NCI-H1436 treated with DMSO at 0.1 percent for 48 hours (cell line): ENCODE data around the gene IRF2.

Experiments used
- DNase-seq: peaks from one replicate; lab custom pipeline; 2025; lab: John Stamatoyannopoulos, UW

IRF2 gene

GRCh38 chr4:184450743-184451535 lies 23.4 kb downstream of the IRF2 start:
- DNase-seq, result no peak

DNA sequence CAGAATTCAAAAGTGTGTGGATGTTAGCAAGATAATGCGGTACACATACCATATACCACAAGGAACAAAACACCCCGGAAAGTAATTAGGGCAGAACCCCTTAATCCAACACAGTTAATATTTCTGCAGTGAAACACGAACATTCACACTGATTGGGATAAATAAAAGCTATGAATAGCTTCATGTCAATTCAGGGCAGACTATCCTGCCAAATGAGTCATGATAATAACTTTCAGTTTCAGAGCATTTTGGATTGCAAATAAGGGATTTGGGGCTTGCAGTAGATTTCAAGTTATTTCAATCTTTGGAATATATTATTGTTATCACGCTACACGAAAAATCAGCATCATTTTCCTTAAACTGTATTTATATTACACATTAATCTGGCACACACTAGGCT lies 24.3 kb downstream of the IRF2 start:
- DNase-seq, result no peak

GRCh38 chr4:184448821-184449220 lies 25.5 kb downstream of the IRF2 start:
- DNase-seq, result no peak

DNA sequence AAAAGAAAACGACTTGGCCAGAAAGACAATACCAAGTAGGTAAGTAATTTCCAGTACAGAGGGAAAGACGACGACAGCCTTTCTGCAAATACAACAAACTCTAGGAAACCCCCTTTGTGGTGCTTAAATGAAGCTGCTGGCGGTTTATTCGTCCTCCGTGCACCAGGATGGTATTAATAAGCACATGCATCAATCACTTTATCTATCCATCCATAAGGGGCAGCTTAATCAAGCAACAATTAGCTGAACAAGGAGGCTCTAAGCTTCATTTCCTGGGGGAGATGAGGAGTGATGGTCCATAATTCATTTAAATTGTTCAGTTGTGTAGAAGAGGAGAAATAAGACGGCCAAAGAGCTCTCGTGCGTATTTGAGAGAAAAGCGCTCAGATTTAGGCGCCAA lies 26.2 kb downstream of the IRF2 start:
- DNase-seq, result no peak

GRCh38 chr4:184447664-184448063 lies 26.7 kb downstream of the IRF2 start:
- DNase-seq, result no peak

- DNase-seq, result no peak
Observed at GRCh38 chr4:184446132-184446658, 28.2 kb downstream of the IRF2 start.

DNA sequence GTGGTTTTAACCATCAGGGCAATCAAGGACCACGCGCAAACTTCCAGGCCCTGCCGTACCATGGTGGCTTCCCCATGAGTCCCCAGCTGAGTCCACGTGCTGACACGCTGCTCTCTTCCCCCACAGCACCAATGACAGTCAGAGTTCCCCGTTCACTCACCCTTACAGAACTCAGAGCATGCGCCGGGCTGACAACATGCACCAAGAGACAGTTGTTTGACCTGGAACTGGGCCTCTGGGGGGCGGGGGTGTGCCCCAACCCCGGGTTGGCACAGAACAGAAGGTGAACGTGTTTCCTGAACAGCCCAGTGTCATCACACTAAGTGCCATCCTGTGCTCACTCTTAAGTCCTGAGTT lies 29.4 kb downstream of the IRF2 start:
- DNase-seq, result no peak

DNA sequence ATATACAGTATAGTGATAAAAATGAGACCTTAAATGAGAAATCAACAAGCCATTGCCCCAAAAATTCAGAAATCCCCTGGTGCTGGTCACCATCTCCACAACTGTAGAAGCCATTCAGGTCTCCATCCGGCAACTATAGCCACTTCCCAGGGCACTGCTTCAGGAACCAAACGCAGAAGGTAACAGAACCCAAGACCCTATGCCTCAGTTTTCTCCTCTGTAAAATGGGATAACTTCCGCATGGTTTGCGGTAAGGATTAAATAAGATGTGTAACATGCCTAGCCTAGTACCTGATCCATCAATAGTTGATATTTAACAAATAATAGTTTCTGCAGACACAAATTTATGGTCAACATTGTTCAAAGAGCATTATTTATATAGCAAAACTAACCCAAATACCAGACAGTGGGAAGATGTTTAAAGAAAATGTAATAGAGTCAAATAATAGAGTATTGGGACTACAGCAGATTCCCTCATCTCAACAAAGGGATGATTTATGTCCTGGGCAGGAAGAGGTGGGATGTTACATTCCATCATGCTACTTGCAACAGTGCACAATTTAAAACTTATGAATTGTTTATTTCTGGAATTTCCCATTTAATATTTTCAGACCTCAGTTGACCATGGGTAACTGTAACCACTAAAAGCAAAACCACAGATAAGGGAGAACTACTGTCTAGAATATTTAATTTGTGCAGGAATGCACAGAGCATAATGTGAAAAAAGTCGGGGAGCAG lies 30.0 kb downstream of the IRF2 start:
- DNase-seq, result no peak

GRCh38 chr4:184443318-184443717 lies 31.0 kb downstream of the IRF2 start:
- DNase-seq, result no peak

DNA sequence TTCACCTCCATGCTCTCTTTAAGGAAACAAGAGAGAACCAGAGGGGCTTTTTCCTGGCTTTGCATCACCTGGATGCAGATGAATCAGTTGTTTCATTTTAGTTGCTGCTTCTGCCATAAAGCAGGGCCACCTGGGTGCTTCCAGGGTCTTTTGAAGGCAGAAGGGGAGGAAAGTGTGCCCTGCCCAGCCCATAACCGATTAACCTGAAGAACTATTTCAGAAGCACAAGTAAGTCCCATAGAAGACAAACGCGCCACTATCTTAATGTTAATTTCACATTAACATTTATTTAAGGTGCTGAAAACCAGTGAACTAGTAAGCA lies 32.1 kb downstream of the IRF2 start:
- no peak for DNase-seq

DNA sequence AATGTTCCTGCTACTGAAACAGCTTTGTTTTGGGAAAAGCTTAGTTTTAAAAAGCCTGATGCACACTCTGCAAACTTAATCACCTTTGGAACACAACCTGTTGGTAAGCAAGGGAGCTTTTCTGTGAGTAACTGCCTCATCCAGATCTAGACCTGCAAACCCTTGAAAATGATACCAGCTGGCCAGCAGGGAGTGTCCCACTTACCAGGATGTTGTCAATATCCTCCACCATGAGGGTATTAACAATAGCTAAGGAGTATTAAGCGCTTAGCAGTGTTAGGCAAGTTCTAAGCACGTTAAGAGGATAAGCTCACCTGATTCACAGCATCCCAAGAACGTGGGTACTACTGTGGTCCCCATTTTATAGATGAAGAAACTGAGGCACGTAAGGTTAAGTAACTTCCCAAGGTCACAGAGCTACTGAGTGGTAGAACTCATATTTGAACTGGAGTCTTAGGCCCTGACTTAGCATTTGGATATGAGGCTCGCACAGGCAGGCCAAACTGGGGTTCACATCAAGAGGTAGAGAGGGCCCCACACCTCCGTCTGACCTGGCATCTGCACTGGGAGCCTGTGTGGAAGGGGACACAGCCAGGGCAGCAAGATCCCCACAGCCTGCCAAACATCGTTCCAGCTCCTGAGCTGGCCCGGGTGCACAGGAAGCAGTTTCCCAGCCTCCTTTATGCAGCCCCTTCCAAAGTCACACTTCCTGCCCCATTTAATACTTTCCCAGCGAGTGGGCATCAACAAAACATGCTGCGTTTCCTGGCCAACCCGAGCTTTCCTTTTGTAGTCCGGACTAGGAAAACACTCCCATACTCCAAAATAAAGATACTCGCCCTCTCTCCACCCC lies 32.7 kb downstream of the IRF2 start:
- DNase-seq, result no peak

GRCh38 chr4:184440595-184441358 lies 33.6 kb downstream of the IRF2 start:
- no peak for DNase-seq

DNA sequence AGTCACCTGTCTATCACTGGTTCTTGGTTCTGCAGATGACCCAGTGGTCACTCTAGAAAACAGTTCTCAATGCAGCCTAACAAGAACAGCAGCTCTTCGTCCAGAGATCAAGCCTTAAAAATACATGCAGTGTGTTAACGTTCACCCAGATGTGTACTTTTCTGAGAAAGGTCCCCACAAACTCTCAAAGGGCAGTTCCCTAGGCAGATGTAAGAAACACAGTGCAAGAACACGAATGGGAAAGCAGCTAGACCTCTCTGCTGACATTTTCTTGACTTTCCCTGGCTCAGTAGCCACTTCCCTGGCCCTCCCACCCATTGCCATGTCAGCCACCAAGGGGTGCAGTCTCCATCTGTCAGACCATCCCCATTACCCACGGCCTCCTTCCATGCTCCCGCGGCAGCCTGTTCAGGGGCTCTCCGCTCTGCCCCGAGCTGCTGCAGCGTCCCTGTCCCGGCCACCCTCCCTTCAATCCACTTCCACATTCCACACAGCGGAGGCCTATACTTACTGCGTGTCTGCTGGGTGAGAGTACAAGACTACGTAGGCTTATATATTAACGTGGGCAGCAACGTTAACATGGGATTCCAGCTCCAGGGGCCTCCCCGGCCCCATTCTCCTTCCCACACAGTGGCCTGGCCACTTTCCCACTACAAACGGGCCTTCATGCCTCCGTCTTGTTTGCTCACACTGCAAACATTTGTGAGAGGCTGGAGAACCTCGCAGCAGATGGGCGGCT lies 34.3 kb downstream of the IRF2 start:
- DNase-seq, result no peak

- DNase-seq, result no peak
Observed at GRCh38 chr4:184439386-184439785, 35.0 kb downstream of the IRF2 start.

DNA sequence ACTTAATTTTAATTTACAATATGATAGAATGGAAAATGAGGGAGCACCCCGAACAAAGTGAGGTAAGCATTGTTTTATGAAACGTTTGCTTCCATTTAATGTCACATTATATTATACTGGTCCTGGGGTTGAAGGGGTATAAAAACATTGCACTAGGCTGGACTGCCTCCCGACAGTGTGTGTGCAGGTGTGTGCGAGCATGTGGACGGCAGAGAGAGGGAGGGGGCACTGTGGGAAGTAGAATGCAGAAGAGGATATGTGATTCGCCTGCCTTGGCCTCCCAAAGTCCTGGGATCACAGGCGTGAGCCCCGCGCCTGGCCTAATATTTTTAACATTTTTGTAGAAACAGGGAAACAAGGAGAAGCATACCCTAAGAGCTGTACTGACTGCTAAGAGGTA lies 36.0 kb downstream of the IRF2 start:
- no peak for DNase-seq

- peak; percentile 1 for DNase-seq
Observed at GRCh38 chr4:184437565-184438265, 36.6 kb downstream of the IRF2 start.

DNA sequence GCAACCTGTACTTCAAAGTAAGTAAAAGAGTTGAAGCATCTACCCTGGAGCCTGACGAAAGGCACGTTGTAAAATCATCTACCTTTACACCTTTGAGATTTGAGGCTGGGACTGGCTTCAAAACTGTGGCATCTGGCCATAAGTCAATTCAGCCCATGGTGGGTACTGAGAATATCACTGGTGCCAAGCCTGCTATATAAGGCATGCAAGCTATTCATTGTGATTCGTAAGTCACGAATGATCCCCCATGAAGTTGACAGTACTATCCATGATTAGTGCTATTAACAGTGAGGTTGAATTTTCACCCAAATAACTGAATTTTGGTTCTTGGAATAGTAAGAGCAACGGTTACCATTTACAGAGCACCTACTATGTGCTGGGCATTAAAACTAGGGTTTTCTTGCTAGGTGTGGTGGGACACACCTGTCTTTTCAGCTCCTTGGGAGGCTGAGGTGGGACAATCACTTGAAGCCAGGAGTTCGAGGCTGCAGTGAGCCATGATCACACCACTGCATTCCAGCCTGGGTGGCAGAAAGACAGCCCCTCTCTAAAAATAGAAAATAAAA lies 39.8 kb downstream of the IRF2 start:
- DNase-seq, result no peak

DNA sequence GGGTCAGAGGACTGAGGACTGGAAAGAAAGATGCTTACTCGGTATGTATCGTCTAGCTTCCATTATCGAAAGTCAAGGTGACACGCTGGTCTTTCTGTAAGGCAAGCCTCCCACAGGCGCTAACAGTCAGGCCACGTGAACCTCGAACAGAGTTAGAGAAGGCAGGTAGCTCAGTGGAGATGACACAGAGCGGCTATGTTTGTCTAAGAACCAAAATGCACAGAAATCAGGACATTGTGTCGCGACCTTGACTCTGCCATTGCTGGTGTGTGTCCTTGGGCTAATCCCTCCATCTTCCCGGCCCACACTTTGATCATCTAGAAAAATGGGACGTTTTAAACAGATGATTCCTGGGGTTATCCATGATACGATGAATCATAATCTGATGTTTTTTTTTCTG lies 40.3 kb downstream of the IRF2 start:
- DNase-seq, result no peak

DNA sequence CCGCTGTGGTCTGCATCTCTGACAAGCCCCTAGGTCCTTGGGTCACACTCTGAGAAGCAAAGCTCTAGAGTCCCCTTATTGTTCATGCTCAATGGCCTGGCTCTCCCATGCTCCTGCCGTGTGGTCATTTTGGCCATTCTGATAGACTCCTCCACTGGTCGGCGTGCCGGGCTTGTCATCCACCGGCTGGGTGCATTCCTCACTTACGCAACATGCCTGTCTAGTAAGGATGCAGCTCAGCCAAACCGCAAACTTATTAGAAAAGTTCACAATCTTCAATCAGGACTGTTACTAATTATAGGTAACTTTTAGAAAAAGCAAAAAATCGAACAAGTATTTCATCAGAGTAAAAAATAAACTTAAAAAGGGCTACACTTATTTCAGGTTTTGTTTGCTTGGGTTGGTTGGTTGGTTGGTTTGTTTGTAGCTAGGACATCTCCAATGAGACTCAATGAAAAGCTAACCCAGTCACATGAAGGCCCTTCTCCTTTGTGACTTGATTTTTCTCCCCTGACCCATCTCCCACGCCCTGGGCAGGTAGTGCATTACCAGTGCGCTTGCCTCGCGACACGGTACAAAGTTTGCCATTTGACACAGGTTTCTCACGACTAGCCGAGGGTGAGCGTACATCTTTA lies 41.0 kb downstream of the IRF2 start:
- no peak for DNase-seq
